Activated CD8-positive, alpha-beta T cell treated with anti-CD3 and anti-CD28 coated beads for 36 hours (primary cell): ENCODE data around the gene PEX7. TPM values are rescaled to one million over a fixed set of nuclear protein-coding genes. Genes with fewer than 3 reads are reported as not detected.

Experiments used
- ATAC-seq: fragments of 200-7000 bp; cut with Tn5 transposase; one replicate; pipeline ENCODE4 v1.10.0; 2021; ENCODE audit warnings: mild to moderate bottlenecking, moderate library complexity
- CTCF ChIA-PET: fragments of 350-600 bp; sonication (Branson Sonifier 250); formaldehyde crosslinking; loops from one replicate; lab custom pipeline; 2021; ENCODE audit warnings: antibody characterized with exemption; lab: Charles Lee
- POLR2A ChIA-PET: fragments of 350-600 bp; sonication (Branson Sonifier 250); formaldehyde crosslinking; loops from one replicate; lab custom pipeline; 2021; ENCODE audit warnings: antibody characterized with exemption; lab: Charles Lee
- DNase-seq: peaks from one replicate; pipeline ENCODE4 v3.0.0-alpha.2; 2020
- H3K27ac Mint-ChIP-seq: one replicate; pipeline ENCODE4 v1.8.0; 2021; ENCODE audit warnings: mild to moderate bottlenecking, mixed read lengths
- H3K27me3 Mint-ChIP-seq: one replicate; pipeline ENCODE4 v1.8.0; 2021; ENCODE audit warnings: mixed read lengths
- H3K36me3 Mint-ChIP-seq: one replicate; pipeline ENCODE4 v1.8.0; 2021; ENCODE audit warnings: low read depth, mixed read lengths
- H3K4me1 Mint-ChIP-seq: one replicate; pipeline ENCODE4 v1.8.0; 2021; ENCODE audit warnings: low read depth, mixed read lengths
- H3K4me3 Mint-ChIP-seq: one replicate; pipeline ENCODE4 v1.8.0; 2021; ENCODE audit warnings: mild to moderate bottlenecking, moderate library complexity, mixed read lengths
- H3K9me3 Mint-ChIP-seq: one replicate; pipeline ENCODE4 v1.8.0; 2021; ENCODE audit warnings: mixed read lengths
- CTCF ChIP-seq: fragments of 200-600 bp; IDR thresholded peaks from one replicate; pipeline ENCODE4 v1.8.0; 2022; ENCODE audit warnings: antibody characterized with exemption, mild to moderate bottlenecking
- intact Hi-C: fragments of 100-400 bp; cut with micrococcal nuclease; formaldehyde crosslinking; loops from one replicate; pipeline ENCODE4 v1.10.0; 2022
- total RNA-seq, 2 experiments: library from RNA; stranded (reverse); gene quantifications; one replicate each; pipeline ENCODE4 v1.2.3, GENCODE V29; 2021

The PEX7 gene
- total RNA-seq, 2 experiments from 2014 or later = 4.5 to 6.0 TPM

GRCh38 chr6:136790411-136791295, 31.7 kb upstream of the PEX7 start:
- H3K4me3 Mint-ChIP-seq = peak overlapping the region; percentile 83
- peaks cover 47% of the 10 kb centered on the region for H3K4me1 Mint-ChIP-seq
- H3K27ac Mint-ChIP-seq = peak overlapping the region; percentile 89
- DNase-seq = no peak
- TF ChIP-seq CTCF = no peak
- intact Hi-C loops = no loop called here
- H3K27me3 Mint-ChIP-seq = no peaks in the 10 kb centered on the region
- peaks cover 3% of the 10 kb centered on the region for H3K36me3 Mint-ChIP-seq
- no peak for ATAC-seq
- H3K9me3 Mint-ChIP-seq = no peaks in the 10 kb centered on the region
- ChIA-PET CTCF (interaction anchor here (0.8 to 5.1 kb wide), 4 partner anchors 27 to 207 kb away, joined by 3 to 370 read pairs (median 44); no protein-coding TSS in a partner anchor), POLR2A (interaction anchor here (2.1 to 2.7 kb wide), 2 partner anchors 27 to 147 kb away, joined by 8 to 14 read pairs; no protein-coding TSS in a partner anchor)

- no peak for TF ChIP-seq CTCF
- Mint-ChIP-seq H3K27me3 (no peaks in the 10 kb centered on the region), H3K4me1 (peaks cover 42% of the 10 kb centered on the region), H3K9me3 (no peaks in the 10 kb centered on the region), H3K27ac (peak overlapping the region; percentile 89), H3K4me3 (peak overlapping the region; percentile 83), H3K36me3 (peaks cover 3% of the 10 kb centered on the region)
- intact Hi-C loops = no loop called here
- peak; percentile 4 for ATAC-seq
- CTCF ChIA-PET = interaction anchor here (0.7 to 5.1 kb wide), 62 partner anchors 8 to 503 kb away, joined by 3 to 370 read pairs (median 6); partner anchors contain the start of gene PEX7
- peak; percentile 65 for DNase-seq
- POLR2A ChIA-PET = interaction anchor here (0.7 to 2.9 kb wide), 21 partner anchors 8 to 501 kb away, joined by 3 to 29 read pairs (median 5); partner anchors contain the start of genes BCLAF1, PEX7 and SLC35D3
Observed at GRCh38 chr6:136791296-136792094, 30.9 kb upstream of the PEX7 start.

GRCh38 chr6:136792095-136792409, 30.3 kb upstream of the PEX7 start:
- H3K36me3 Mint-ChIP-seq = peaks cover 3% of the 10 kb centered on the region
- DNase-seq = no peak
- no peak for TF ChIP-seq CTCF
- ChIA-PET CTCF (interaction anchor here (0.7 to 5.1 kb wide), 70 partner anchors 8 to 503 kb away, joined by 3 to 370 read pairs (median 6); partner anchors contain the start of genes BCLAF1 and PEX7), POLR2A (interaction anchor here (0.7 to 2.9 kb wide), 26 partner anchors 9 to 502 kb away, joined by 3 to 29 read pairs (median 4); partner anchors contain the start of genes BCLAF1, PEX7 and SLC35D3)
- intact Hi-C loops = no loop called here
- no peaks in the 10 kb centered on the region for H3K27me3 Mint-ChIP-seq
- H3K9me3 Mint-ChIP-seq = no peaks in the 10 kb centered on the region
- H3K4me1 Mint-ChIP-seq = peaks cover 40% of the 10 kb centered on the region
- ATAC-seq = no peak
- peak overlapping the region; percentile 96 for H3K27ac Mint-ChIP-seq
- peak overlapping the region; percentile 83 for H3K4me3 Mint-ChIP-seq

- CTCF ChIA-PET = interaction anchor here (0.7 to 5.1 kb wide), 71 partner anchors 9 to 504 kb away, joined by 3 to 370 read pairs (median 6); partner anchors contain the start of genes BCLAF1 and PEX7
- intact Hi-C loops = loop anchor here (1.0 kb wide), 1 partner anchor 148 kb away; no protein-coding TSS in a partner anchor
Observed at GRCh38 chr6:136792410-136793262, 29.8 kb upstream of the PEX7 start, which contains the start of gene MAP3K5. Gene MAP3K5, minus strand, starts transcription at chr6:136792477. Its CDS starts 320 bp downstream, at chr6:136792157.

More at GRCh38 chr6:136792410-136793262, 29.8 kb upstream of the PEX7 start, which contains the start of gene MAP3K5:
- peak; percentile 96 for DNase-seq
- POLR2A ChIA-PET = interaction anchor here (0.7 to 2.9 kb wide), 27 partner anchors 9 to 503 kb away, joined by 3 to 29 read pairs (median 4); partner anchors contain the start of genes BCLAF1, PEX7 and SLC35D3
- TF ChIP-seq CTCF = peak; percentile 69
- H3K36me3 Mint-ChIP-seq = peaks cover 3% of the 10 kb centered on the region
- peak within 1 kb of the TSS; percentile 96 for H3K27ac Mint-ChIP-seq
- H3K9me3 Mint-ChIP-seq = no peaks in the 10 kb centered on the region
- peaks cover 34% of the 10 kb centered on the region for H3K4me1 Mint-ChIP-seq
- H3K27me3 Mint-ChIP-seq = no peaks in the 10 kb centered on the region
- peak within 1 kb of the TSS; percentile 83 for H3K4me3 Mint-ChIP-seq
- peak; percentile 79 for ATAC-seq
